HG03108 (cell line): ENCODE results near the gene LRP1.

Experiments
- ATAC-seq: cut with Tn5 transposase; IDR thresholded peaks from one replicate; pipeline ENCODE4 v1.9.1; 2021; ENCODE audit warnings: moderate library complexity; ENCODE audit not compliant: unreplicated experiment

LRP1 gene

GRCh38 chr12:57127726-57128518 is at the start of gene LRP1:
LRP1 (plus strand) TSS chr12:57128483; CDS start chr12:57128965, 482 bp downstream.
- ATAC-seq = no peak

GRCh38 chr12:57078519-57079404 is 49.5 kb upstream of the LRP1 start, which contains the start of gene NEMP1:
NEMP1 (minus strand) TSS chr12:57078791; CDS start chr12:57078745, 46 bp downstream.
- ATAC-seq = peak; percentile 96

GRCh38 chr12:57079821-57080220 is 48.5 kb upstream of the LRP1 start:
- no peak for ATAC-seq

GRCh38 chr12:57080855-57081254 is 47.4 kb upstream of the LRP1 start:
- no peak for ATAC-seq

- no peak for ATAC-seq
These were observed 42.2 kb upstream of the LRP1 start for GRCh38 chr12:57085999-57086492.

- ATAC-seq = no peak
These were observed 41.7 kb upstream of the LRP1 start for GRCh38 chr12:57086493-57087009.

GRCh38 chr12:57087010-57087690 is 41.1 kb upstream of the LRP1 start:
- peak; percentile 23 for ATAC-seq

- ATAC-seq = peak; percentile 35
These were observed 40.5 kb upstream of the LRP1 start for GRCh38 chr12:57087691-57088353.

GRCh38 chr12:57088354-57089270 is 39.7 kb upstream of the LRP1 start, which contains the start of gene NAB2:
NAB2 (plus strand) TSS chr12:57089114; CDS start chr12:57089272, 158 bp downstream.
- ATAC-seq = peak; percentile 51

- no peak for ATAC-seq
These were observed 38.7 kb upstream of the LRP1 start for GRCh38 chr12:57089271-57090245.

GRCh38 chr12:57090490-57090889 is 37.8 kb upstream of the LRP1 start:
- ATAC-seq = no peak

GRCh38 chr12:57090924-57091637 is 37.2 kb upstream of the LRP1 start:
- no peak for ATAC-seq

GRCh38 chr12:57091638-57092528 is 36.4 kb upstream of the LRP1 start:
- ATAC-seq = no peak

GRCh38 chr12:57092529-57092862 is 35.8 kb upstream of the LRP1 start:
- no peak for ATAC-seq

- ATAC-seq = no peak
These were observed 35.3 kb upstream of the LRP1 start for GRCh38 chr12:57092876-57093414.
